LNCaP clone FGC (cell line): ENCODE data around the gene INS.

Source experiments
- DNase-seq: peaks from one replicate; pipeline ENCODE4 v3.0.0-alpha.2; 2011; ENCODE audit warnings: low read depth
- H3K4me3 ChIP-seq: 2 replicates; pipeline ENCODE4 v1.5.1; 2011; ENCODE audit warnings: mild to moderate bottlenecking, low read depth, low read length, control low read depth
- TF ChIP-seq, protein P1 (sequence below): IDR thresholded peaks from 2 replicates; pipeline ENCODE4 v1.5.1; 2012; ENCODE audit warnings: mild to moderate bottlenecking; ENCODE audit not compliant: control insufficient read depth, insufficient read depth; ENCODE audit errors: extremely low read depth

Gene INS

DNA sequence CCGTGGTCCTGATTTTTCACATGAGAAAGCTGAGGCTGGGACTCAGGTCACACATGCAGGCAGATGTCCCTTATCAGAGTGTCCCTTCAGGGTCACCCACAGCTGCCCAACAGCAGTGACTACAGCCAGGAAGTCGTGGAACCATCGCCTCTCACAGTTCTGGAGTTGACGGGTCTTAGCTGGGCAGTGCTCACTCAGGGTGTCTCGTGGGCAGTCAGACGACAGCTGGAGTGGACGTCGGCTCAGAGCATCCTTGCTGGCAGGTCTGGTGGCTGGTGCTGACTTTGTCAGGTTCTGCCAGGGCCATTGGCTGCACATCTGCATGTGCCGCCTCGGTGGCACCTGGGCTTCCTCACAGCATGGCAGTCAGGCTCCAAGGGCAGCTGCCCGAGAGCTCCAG is 46.2 kb upstream of the INS start:
- no peak for DNase-seq
- H3K4me3 ChIP-seq = no peak overlapping the region
- TF ChIP-seq, protein P1, sequence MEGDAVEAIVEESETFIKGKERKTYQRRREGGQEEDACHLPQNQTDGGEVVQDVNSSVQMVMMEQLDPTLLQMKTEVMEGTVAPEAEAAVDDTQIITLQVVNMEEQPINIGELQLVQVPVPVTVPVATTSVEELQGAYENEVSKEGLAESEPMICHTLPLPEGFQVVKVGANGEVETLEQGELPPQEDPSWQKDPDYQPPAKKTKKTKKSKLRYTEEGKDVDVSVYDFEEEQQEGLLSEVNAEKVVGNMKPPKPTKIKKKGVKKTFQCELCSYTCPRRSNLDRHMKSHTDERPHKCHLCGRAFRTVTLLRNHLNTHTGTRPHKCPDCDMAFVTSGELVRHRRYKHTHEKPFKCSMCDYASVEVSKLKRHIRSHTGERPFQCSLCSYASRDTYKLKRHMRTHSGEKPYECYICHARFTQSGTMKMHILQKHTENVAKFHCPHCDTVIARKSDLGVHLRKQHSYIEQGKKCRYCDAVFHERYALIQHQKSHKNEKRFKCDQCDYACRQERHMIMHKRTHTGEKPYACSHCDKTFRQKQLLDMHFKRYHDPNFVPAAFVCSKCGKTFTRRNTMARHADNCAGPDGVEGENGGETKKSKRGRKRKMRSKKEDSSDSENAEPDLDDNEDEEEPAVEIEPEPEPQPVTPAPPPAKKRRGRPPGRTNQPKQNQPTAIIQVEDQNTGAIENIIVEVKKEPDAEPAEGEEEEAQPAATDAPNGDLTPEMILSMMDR = no peak

DNA sequence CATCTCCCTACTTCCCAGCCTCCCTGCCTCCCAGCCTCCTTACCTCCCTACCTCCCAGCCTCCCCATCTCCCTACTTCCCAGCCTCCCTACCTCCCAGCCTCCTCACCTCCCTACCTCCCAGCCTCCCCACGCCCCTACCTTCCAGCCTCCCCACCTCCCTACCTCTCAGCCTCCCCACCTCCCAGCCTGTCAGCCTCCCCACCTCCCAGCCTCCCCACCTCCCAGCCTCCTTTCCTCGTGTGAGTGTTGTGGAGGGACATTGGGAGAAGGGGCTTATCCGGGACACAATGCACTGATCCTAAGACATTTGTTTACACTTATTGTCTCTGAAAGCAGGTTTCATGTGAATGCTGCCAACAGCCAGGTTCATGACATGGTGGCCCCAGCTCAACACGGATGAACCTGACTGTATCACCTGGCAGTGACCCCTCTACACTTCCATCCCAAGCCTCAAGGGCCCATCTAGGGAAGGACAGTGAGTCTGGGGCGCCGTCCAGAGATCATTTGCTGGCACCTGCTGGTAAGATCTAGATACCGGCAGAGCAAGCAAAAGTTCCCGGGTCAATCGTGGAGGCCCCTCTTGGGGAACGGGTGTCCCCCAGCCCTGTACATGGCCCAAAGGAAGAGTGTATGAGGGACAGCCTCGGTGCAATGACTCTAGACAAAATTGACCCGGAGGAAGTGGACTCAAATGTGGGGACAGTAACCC is 45.1 kb upstream of the INS start:
- TF ChIP-seq, protein P1 = no peak
- no peak overlapping the region for H3K4me3 ChIP-seq
- DNase-seq = no peak

DNA sequence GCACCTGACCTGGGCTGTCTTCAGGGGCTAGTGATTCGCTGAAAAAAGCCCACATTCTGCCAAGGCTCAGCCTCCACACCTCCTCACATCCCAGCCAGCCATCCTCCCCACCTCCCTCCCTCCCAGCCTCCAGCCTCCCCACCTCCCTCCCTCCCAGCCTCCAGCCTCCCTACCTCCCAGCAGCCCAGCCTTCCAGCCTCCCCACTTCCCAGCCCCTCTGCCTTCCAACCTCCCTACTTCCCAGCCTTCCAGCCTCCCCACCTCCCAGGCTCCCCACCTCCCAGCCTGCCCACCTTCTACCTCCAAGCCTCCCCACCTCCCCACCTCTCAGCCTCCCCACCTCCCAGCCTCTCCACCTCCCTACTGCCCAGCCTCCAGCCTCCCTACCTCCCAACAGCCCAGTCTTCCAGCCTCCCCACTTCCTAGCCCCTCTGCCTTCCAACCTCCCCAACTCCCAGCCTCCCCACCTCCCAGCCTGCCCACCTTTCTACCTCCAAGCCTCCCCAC is 44.3 kb upstream of the INS start:
- no peak for DNase-seq
- H3K4me3 ChIP-seq = no peak overlapping the region
- TF ChIP-seq, protein P1 = no peak

DNA sequence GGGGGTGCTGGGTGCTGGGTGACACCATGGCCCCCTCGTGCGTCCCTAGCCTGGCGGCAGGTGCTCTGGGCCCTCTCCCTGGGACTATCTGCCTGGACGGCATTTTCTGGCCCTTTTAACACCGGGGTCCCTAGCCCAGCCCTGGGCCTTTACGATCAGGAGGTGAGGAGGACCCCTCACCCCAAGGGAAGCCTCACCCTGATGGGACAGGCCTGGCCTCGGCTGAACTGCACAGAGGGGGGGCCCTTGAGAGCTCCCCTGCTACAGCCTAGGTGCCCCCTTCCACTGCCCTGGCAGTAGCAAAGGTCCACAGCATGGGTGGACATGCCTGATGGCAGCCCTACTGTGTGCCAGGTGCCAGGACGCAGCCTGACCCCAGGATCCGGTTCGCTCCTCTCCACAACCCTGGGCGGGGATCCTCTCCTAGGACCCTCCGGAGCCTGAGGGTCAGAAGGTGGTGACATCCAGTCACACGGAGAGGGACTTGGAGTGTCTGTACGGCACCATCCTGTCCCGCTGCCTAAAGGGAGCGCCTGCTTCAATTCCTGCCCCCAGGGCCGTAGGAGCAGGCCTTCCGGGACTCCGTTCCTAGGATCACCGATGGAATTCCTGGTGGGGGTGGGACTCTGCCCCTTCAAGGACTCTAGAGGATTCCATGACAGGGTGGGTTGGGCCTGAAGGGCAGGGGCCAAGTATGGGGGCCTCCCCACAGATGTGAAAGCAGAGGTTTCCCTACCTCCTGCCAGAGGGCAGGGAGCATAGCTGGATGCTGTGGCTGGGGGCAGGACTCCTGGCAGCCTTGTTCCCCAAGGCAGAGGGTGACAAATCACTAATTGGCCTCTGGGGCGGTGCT is 43.6 kb upstream of the INS start:
- TF ChIP-seq, protein P1 = no peak
- no peak for DNase-seq
- H3K4me3 ChIP-seq = no peak overlapping the region

DNA sequence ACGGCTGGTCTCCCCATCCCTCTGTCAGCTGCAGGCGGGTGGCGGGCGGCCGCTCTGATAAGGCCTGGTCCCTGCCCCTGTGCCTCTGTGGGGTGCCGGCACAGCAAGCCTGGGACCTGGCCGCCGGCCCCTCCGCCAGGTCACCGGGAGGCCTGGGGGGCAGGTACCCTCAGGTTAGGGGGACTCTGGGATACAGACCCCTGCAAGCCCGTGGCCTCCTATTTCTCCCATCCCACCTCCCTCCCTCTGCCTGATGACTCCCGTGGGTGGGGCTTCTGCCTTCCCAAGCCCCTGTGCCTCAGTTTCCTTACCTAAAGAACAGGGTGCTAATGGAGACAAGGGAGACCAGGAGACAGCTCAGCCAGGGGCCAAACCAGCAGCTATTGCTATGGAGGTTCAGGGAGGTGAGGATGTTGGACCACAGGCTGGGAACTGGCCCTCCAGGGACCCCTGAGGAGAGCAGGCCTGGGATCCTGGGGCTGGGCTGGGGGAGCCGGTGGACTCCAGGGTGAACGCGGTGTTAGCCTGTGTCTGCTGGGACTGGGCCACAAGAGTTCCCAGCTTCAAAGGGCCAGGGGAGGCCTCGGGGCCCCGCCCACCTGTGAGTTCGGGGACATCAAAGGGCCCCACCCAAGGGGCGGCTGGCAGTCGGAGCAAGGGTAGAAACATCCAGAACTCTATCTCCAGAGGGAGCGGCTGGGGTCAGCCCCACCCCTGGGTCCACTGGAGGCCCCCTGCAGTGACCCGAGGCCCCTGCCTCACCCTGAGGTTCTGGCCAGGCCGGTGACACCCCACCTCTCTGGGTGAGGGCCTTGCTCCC is 42.6 kb upstream of the INS start:
- no peak overlapping the region for H3K4me3 ChIP-seq
- DNase-seq = no peak

DNA sequence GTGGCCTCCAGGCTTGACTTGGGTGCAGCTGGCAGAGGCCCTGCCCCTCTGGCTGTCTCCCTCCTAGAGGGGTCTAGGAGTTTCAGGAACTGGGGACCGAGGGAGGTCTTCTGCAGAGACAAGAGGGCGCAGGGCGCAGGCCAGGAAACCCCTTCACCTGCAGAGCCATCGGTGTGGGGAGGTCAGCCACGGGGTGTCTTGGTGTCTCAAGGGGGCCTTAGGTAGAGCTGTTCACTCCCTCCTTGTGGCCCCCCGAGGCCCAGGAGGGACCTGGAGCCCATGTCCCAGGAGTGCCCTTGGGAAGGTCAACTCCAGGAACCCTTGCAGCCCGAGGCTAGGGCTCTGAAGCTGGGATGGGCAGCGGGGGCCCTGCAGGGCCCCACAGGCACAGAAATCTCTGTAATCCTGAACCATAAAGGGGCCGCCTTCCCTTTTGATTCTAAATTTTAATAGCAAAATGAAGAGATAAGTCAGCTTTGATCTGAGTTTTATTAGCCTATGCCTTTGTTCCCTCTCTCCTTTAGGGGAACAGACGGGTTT is 42.0 kb upstream of the INS start:
- no peak for DNase-seq
- TF ChIP-seq, protein P1 = no peak
- no peak overlapping the region for H3K4me3 ChIP-seq

More for the DNA sequence above, 42.6 kb upstream of the INS start:
- TF ChIP-seq, protein P1 = no peak
